SHP77 (cell line): ENCODE data around the gene NDUFB10.
"Not testable (repeated sequence)": the region's sequence is repeated elsewhere in the genome, so short reads cannot be mapped to it uniquely, and the experiment has no call there.

Experiments used
- DNase-seq, 2 experiments: peaks; one replicate each; lab custom pipeline; 2025; lab: John Stamatoyannopoulos, UW

The NDUFB10 gene

DNA sequence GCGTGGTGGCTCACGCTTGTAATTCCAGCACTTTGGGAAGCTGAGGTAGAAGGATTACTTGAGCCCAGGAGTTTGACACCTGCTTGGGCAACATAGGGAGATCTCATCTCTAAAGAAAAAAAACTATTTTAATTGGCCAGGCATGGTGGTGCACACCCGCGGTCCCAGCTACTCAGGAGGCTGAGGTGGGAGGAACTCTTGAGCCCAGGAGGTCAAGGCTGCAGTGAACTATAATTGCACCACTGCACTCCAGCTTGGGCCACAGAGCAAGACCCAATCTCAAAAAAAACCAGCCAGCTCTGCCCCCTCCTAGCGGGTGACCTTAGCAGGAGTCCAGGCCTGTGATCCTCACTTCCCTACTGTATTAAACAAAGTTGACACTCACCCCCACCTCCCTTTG is 35.2 kb upstream of the NDUFB10 start:
- no peak for DNase-seq

DNA sequence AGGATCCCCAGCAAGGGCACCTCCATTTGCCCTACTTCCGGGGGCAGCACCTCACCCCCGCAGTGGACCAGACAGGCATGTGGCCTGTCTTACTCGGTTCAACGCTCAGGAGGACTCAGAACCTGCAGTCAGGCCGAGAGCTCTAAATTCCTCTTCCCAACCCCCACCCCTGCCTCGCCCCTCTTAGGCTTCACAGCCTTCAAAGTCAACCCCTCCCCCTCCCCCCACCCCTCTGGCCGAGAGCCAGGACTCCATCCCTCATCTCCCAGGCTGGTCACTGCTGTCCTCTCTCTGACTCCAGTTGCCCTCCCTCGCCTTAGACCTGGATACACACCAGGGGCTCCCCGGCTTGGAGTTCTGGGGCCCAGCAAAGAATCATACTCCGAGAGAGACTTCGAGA is 33.1 kb upstream of the NDUFB10 start:
- no peak for DNase-seq

- peak in 1 of 2 experiments; percentile 35 for DNase-seq
Measured at GRCh38 chr16:1929105-1929504, 30.2 kb upstream of the NDUFB10 start.

- peak; percentile 67 to 70 for DNase-seq
Measured at GRCh38 chr16:1929578-1930337, 29.6 kb upstream of the NDUFB10 start.

GRCh38 chr16:1930338-1930720 is 29.0 kb upstream of the NDUFB10 start:
- DNase-seq = no peak

DNA sequence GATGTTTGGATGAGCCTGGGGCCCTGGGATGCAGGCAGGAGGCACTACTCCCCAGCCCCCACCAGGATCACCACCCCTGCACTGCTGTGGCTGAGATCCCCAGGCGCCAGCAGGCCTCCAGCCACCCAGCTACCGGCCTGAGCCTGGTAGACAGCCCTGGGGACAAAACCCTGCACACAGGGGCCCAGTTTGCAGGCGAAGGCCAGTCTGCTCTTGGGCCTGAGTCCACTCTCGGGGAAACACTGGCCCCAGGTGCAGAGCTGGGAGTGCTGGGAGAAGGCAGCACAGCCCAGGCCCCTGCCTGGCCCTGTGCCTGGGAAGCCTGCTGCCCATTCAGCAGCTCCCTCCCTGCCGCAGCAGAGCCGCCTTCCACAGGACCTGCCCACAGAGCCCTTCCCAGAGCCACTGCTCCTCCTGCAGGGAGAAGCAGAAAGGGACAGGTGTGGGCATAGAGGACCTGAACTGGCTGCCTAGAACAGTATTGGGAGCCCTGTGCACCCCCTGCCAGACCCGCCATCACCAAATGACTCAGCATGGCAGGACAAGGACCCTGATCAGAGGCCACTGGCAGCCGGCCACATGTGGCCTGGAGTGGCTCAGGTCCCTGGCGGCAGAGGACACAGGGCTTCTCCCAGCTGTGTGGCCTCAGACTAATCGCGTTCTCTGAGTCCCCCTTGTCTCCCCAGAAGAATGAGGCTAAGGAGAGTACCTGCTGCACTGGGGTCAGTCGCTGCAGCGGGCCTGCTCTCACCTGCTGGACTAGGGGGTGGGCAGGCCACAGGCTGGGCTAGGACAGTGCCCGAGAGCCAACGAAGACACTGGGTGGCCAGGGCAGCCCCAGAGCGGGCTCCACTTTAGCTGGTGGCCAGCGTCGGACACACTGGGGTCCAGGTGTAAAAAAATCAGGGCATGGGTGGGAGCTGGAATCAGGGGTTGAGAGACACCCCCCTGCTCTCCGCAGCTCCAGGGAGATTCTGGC is 27.0 kb upstream of the NDUFB10 start:
- DNase-seq = peak; percentile 60 to 74

DNA sequence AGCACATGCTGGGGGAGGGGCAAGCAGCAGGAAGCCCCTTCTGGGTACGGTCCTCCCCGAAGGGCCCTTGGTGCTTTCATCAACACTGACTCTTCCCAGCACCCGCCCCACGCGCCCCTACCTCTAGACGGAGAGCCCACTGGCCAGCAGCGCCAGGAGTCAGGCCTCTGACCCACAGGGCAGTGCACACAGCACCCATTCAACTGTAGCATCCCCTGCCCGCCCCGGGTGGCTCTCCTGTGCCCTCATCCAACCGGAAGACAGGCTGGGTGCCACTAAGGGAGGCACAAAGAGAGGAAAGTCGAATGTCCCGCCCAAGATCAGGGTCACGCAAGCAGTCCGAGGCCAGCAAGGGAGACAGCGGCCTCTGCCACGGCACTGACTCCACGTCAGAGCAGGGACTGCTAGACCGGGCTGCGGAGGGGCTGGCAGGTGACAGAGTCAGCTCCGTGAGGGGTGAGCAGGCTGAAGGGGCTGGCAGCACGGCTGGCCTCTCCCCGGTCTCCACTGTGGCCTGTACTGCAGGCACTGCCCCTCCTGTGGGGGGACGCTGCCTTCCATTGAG is 26.2 kb upstream of the NDUFB10 start:
- DNase-seq = no peak

GRCh38 chr16:1936945-1937479 is 22.3 kb upstream of the NDUFB10 start:
- DNase-seq = no peak

DNA sequence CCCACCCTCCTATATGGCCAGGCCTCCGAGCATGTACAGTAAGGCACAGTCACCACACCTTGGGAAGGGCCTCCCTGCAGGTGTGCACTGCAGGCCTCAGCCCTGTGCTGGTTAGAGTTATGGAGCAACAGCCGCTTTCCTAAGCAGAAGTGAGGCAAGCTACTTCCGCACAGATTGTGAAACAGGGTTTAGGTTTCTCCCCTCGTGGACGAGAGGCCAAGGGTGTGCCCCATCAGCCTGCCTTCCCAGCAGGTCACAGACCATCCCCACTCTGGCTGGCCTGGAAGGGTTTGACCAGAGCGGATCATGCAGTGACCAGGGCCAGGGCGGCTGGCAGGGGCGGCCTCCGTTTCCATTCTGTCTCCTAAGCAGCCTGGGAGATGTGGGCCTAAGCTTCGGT is 21.0 kb upstream of the NDUFB10 start:
- DNase-seq = no peak

DNA sequence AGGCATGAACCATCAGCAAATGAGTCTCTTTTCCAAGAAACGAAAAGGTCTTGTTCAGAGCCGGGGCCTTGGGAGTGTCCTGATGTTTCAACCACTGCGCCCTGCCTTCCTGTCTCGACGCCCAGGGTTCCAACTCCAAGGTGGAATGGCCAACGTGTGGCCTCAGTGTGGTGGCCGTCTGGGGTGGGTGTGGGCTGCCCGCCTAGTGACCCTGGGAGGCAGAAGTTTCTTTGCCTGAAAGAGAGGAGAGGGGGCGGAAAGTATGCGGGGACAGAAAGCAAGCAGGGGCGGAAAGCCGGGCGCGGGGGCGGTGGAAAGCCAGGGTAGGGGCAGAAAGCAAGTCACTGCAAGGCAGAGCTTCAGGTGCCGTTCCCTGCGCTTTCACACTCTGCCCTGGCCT is 20.4 kb upstream of the NDUFB10 start:
- no peak for DNase-seq

DNA sequence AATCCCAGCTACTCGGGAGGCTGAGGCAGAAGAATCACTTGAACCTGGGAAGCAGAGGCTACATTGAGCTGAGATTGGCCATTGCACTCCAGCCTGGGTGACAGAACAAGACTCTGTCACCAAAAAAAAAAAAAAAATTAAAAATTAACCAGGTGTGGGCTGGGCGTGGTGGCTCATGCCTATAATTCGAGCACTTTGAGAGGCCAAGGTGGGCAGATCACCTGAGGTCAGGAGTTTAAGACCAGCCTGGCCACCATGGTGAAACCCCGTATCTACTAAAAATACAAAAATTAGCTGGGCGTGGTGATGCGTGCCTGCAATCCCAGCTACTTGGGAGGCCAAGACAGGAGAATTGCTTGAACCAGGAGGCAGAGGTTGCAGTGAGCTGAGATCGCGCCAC is 19.5 kb upstream of the NDUFB10 start:
- not testable (repeated sequence) for DNase-seq

DNA sequence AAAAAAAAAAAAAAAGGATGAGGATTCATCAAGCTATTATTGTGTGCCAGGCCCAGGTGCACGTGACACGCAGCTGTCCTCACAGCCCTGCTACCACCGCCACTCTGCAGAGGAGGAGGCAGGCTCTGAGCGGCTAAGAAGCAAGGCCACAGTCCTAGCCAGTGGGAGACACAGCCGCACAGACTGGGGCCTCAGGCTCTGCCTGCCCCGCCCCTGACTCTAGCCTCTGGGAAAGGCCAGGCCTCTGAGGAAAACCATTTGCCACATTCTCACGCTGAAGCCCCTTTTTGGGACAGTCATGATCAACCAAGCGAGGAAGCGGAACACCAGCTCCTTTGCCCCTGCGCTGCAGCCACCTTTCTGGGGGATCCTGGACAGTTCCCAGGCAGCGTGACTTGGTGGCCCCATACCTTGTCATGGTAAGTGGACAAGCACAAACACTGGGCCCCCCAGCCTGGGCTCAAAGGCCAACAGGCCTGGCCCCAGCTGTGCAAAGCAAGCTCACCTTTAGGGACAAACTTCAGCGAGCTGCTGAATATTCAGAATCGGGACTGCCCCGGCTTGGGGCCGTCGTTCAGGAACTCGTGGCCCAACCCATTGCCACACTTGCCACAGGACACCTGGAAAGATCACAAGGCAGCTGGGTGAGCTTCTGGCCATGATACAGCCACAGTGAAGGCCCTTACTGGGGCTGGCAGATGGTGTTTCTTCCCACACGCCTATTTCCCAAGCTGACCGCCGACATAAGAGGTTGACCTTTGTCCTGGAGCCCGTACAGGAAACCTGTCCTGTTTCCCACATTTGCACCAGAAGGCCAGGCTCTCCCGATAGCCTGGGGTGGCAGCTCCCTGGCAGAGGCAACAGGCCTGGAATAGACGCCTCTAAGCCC is 18.8 kb upstream of the NDUFB10 start:
- no peak for DNase-seq

DNA sequence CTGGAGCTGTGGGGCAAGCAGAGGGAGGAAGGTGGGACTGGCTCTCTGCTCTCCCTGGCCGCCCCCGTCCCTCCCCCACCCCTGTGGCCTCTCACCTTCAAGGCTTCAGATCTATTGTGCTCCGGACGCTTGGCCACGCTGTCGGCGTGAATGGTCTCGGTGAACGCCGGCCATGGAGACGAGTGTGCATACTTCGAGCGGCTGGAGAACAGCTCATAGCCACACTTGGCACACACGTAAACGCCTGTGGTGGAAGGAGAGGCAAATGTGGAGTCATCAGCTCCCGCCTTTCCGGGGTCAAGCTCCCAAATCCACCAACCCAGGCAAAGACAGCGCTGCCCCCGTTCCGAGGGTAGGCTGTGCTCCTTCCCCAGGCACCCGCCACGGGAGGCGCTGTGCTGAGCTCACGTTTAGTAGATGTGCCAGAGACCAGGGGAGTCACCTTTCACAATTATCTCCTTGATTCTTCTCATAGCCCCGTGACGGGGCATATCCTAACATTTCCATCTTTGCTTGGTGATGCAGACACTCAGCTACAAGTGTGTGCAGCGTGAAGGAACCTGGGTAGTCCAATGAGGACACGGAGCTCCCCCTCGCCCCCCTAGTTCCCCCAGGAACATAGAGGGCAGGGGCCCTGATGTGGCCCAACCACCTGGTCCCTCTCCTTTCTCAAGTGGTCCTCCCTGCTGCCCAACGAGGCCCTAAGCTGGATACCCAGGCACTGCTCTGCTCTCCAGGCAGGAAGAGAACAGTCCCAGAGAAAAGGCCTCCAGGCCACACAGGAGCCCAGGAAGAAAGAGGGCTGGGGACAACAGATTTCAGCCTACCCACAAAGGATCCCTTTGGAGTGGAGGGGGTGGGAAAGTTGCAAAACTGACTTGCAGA is 17.9 kb upstream of the NDUFB10 start:
- DNase-seq = peak in 1 of 2 experiments; percentile 45

GRCh38 chr16:1942047-1942809 is 17.1 kb upstream of the NDUFB10 start:
- no peak for DNase-seq

DNA sequence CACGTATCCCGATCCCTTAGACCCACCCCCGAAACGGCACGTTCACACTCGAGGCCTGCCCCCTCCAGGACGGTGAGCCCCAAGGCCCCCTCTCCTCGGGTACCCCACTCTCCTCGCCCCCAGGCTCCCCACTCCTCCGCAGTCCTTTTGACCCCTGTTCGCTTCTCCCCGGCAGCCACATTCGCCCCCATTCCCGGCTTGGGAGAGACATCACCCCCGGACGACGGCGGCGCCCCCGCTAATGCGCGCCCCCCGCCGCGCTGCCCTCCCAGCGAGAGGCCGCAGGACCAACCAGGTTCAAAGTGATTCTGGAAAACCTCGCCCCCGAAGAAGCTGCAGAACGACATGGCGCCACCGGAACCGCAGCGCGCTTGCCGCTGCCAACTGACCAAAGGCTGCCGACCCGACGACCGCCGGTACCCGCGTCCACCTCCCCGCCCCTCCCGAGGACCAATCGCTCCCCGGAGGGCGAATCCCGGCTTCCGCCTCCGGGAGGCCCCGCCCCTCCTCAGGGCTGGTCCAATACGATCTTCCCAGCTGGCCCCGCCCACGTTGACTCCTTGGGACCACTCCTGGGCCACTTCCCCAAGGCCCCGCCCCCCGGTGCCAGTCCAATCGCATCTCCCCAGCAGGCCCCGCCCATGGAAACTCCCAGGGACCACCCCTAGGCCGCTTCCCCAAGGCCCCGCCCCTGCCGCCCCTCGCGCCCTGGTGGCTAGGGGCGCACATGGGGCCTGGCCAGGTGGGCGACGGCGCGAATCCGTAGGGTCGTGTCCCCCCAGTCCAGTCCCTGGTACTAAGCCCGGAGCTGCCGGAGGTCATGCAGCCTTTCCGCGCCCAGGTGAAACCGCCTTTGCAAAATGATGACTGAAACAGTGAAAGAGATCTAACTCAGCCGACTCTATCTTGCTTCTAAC is 16.3 kb upstream of the NDUFB10 start, which contains the start of gene MSRB1:
TSS of gene MSRB1 (minus strand) at position 390 of the 917 bp plus-strand sequence. CDS start at position 347, 43 bp downstream.
- DNase-seq = peak; percentile 98 to 100

GRCh38 chr16:1944612-1945199 is 14.6 kb upstream of the NDUFB10 start:
- no peak for DNase-seq

GRCh38 chr16:1945559-1946391 is 13.6 kb upstream of the NDUFB10 start:
- no peak for DNase-seq
